HepG2 (cell line): Measurements from ENCODE around the gene TENT5A. TPM values are rescaled to one million over a fixed set of nuclear protein-coding genes. Genes with fewer than 3 reads are reported as not detected.

ENCODE experiments used
- ADNP ChIP-seq: sonication (generic); formaldehyde crosslinking; IDR thresholded peaks from 2 replicates; pipeline ENCODE4 v1.4.0; 2020; ENCODE audit warnings: missing genetic modification reagents
- CAMTA2 ChIP-seq: sonication (generic); formaldehyde crosslinking; IDR thresholded peaks from 2 replicates; pipeline ENCODE4 v1.4.0; 2020; ENCODE audit warnings: mild to moderate bottlenecking, missing genetic modification reagents, borderline replicate concordance
- CENPT ChIP-seq: sonication (generic); formaldehyde crosslinking; IDR thresholded peaks from 2 replicates; pipeline ENCODE4 v1.8.0; 2022; ENCODE audit warnings: low read depth, mild to moderate bottlenecking, moderate library complexity, missing genetic modification reagents
- GATAD2A ChIP-seq: IDR thresholded peaks from 2 replicates; pipeline ENCODE4 v1.6.1; 2016
- PBX2 ChIP-seq: IDR thresholded peaks from 2 replicates; pipeline ENCODE4 v1.6.1; 2016; ENCODE audit warnings: control low read depth
- POGK ChIP-seq: sonication (generic); formaldehyde crosslinking; conservative IDR thresholded peaks from 2 replicates; pipeline ENCODE4 v1.8.0; 2022; ENCODE audit warnings: mild to moderate bottlenecking, moderate library complexity, missing genetic modification reagents
- RELA ChIP-seq: sonication (generic); formaldehyde crosslinking; IDR thresholded peaks from 2 replicates; pipeline ENCODE4 v1.4.0; 2020; ENCODE audit warnings: missing genetic modification reagents
- ZNF124 ChIP-seq: sonication (generic); formaldehyde crosslinking; IDR thresholded peaks from 2 replicates; pipeline ENCODE4 v1.4.0; 2020; ENCODE audit warnings: missing genetic modification reagents
- ZNF33A ChIP-seq: sonication (generic); formaldehyde crosslinking; IDR thresholded peaks from 2 replicates; pipeline ENCODE4 v1.5.1; 2020; ENCODE audit warnings: missing genetic modification reagents, mild to moderate bottlenecking, moderate library complexity, borderline replicate concordance
- ZNF354B ChIP-seq: sonication (generic); formaldehyde crosslinking; IDR thresholded peaks from 2 replicates; pipeline ENCODE4 v1.8.0; 2022; ENCODE audit warnings: mild to moderate bottlenecking, missing genetic modification reagents
- ZNF407 ChIP-seq: sonication (generic); formaldehyde crosslinking; IDR thresholded peaks from one replicate; pipeline ENCODE4 v1.5.1; 2020; ENCODE audit warnings: mild to moderate bottlenecking, missing genetic modification reagents; ENCODE audit errors: not compliant biosample characterization
- ZNF468 ChIP-seq: sonication (generic); formaldehyde crosslinking; IDR thresholded peaks from 2 replicates; pipeline ENCODE4 v1.8.0; 2022; ENCODE audit warnings: mild to moderate bottlenecking, moderate library complexity, missing genetic modification reagents
- ZNF616 ChIP-seq: sonication (generic); formaldehyde crosslinking; IDR thresholded peaks from 2 replicates; pipeline ENCODE4 v1.5.0; 2020; ENCODE audit warnings: low read depth, mild to moderate bottlenecking, missing genetic modification reagents
- ZNF619 ChIP-seq: sonication (generic); formaldehyde crosslinking; IDR thresholded peaks from 2 replicates; pipeline ENCODE4 v1.4.0; 2020; ENCODE audit warnings: mild to moderate bottlenecking, missing genetic modification reagents
- ZNF703 ChIP-seq: sonication (generic); formaldehyde crosslinking; IDR thresholded peaks from 2 replicates; pipeline ENCODE4 v1.5.1; 2020; ENCODE audit warnings: missing genetic modification reagents, mild to moderate bottlenecking, moderate library complexity, borderline replicate concordance
- ZNF792 ChIP-seq: IDR thresholded peaks from 2 replicates; pipeline ENCODE4 v1.6.1; 2016
- ZNF83 ChIP-seq: sonication (generic); formaldehyde crosslinking; IDR thresholded peaks from 2 replicates; pipeline ENCODE4 v1.4.0; 2020; ENCODE audit warnings: missing genetic modification reagents, mild to moderate bottlenecking, borderline replicate concordance
- polyA plus RNA-seq, 8 experiments: library from polyadenylated mRNA; depleted of rRNA in 3 of 8; stranded (reverse) in 7 of 8; unstranded in 1 of 8; fragments of >200 nt; fragmentation: Illumina TruSeq in 4 of 8; extraction: Trizol in 4 of 8; gene quantifications; 2 replicates each; pipeline versions ENCODE4 v1.2.1 to v1.2.3, GENCODE V29; 2011 to 2016; ENCODE audit warnings: low read depth in 4 of 8, missing spikeins in 1 of 8, mixed read lengths in 1 of 8; ENCODE audit not compliant: insufficient read depth in 1 of 8
- total RNA-seq, 5 experiments: library from RNA; depleted of rRNA; stranded (reverse); fragments of >200 nt; fragmentation: Illumina TruSeq; extraction: Trizol; gene quantifications; 2 replicates each; pipeline ENCODE4 v1.2.3, GENCODE V29; 2016; ENCODE audit warnings: low read depth in 1 of 5

Gene TENT5A
- total and polyA plus RNA-seq, 2 of the 13 experiments (the other 11 are each of a cell fraction or from before 2014, with no cell fraction given): 8.0 to 13.8 TPM

GRCh38 chr6:81752921-81753710, 635 bp upstream of the TENT5A start (continued):
- TF ChIP-seq ZNF407 (CRISPR knock-in tag): peak; percentile 57
- TF ChIP-seq RELA: no peak
- peak; percentile 63; the same call in 1 of the 2 replicates for TF ChIP-seq POGK
- TF ChIP-seq ZNF616 (CRISPR knock-in tag): peak; percentile 93
- TF ChIP-seq ZNF619 (CRISPR knock-in tag): peak; percentile 70; the same call in 1 of the 2 replicates
- no peak; the same call in 1 of the 2 replicates for TF ChIP-seq GATAD2A (CRISPR knock-in tag)
- no peak for TF ChIP-seq ZNF354B (CRISPR knock-in tag)
- no peak for TF ChIP-seq ZNF83 (CRISPR knock-in tag)
- TF ChIP-seq PBX2: no peak
- TF ChIP-seq ZNF703: peak; percentile 71; the same call in 1 of the 2 replicates
- no peak for TF ChIP-seq ADNP (CRISPR knock-in tag)
- no peak for TF ChIP-seq CAMTA2 (CRISPR knock-in tag)
- 0 out of 2 replicates have a peak, but pooled peaks have one; percentile 90 for TF ChIP-seq ZNF33A
- peak; percentile 71 for TF ChIP-seq ZNF124 (CRISPR knock-in tag)
- no peak; the same call in 1 of the 2 replicates for TF ChIP-seq ZNF468 (CRISPR knock-in tag)
- peak; percentile 39; the same call in 1 of the 2 replicates for TF ChIP-seq ZNF792 (CRISPR knock-in tag)
- 0 out of 2 replicates have a peak, but pooled peaks have one; percentile 72 for TF ChIP-seq CENPT
